ENCODE data around the gene EHD4.

EHD4 gene

DNA sequence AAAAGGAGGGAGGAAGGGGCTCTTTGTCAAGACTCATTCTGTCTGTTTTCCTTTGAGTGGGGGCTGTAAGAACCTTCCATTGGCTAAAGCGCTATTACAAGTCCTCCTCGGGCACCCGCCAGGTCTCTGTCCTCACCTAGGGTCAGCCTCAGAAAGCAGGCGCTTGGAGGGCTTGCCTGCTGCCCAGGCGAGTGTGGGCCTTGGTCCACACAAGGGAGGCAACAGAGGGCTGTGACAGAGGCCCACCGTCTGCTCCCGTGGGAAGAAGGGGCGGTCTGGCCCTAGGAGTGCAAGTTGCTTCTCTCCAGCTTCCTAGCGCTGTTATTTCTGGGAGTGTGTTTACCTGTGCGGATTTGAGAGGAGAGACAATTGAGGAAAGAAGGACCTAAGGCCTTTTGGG lies 24.0 kb upstream of the EHD4 start:
- H3K27me3 ChIP-seq (replicated peaks; ENCODE audit: insufficient read depth, low read length) = no peaks in the 10 kb centered on the region
- TF ChIP-seq EZH2 (optimal IDR thresholded peaks at IDR 0.05; ENCODE audit: low read depth, low read length) (no peak), EZH2phosphoT487 (IDR thresholded peaks at IDR 0.05; ENCODE audit: low read length) (no peak)
- TF ChIP-seq, protein P1, sequence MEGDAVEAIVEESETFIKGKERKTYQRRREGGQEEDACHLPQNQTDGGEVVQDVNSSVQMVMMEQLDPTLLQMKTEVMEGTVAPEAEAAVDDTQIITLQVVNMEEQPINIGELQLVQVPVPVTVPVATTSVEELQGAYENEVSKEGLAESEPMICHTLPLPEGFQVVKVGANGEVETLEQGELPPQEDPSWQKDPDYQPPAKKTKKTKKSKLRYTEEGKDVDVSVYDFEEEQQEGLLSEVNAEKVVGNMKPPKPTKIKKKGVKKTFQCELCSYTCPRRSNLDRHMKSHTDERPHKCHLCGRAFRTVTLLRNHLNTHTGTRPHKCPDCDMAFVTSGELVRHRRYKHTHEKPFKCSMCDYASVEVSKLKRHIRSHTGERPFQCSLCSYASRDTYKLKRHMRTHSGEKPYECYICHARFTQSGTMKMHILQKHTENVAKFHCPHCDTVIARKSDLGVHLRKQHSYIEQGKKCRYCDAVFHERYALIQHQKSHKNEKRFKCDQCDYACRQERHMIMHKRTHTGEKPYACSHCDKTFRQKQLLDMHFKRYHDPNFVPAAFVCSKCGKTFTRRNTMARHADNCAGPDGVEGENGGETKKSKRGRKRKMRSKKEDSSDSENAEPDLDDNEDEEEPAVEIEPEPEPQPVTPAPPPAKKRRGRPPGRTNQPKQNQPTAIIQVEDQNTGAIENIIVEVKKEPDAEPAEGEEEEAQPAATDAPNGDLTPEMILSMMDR (IDR thresholded peaks at IDR 0.05; ENCODE audit: low read length) = no peak

DNA sequence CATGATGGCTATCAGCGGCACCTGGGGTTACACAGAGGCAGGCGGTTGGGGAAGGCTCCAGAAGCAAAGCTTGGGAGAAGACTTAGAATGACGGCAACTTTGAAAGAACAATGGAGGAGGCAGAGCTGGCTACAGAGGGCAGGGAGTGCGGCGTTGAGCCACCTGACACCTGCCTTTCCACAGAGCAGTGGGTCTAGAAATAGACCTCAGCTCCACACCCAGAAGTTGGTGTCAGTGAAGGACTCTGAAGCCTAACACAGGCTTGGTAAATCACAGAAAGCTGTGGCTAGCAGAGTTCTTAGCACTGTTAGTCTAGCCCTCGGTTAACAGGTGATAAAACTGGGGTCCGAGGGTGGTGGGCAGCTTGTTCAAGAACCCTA lies 23.1 kb upstream of the EHD4 start:
- TF ChIP-seq, protein P1 (IDR thresholded peaks at IDR 0.05; ENCODE audit: low read length) = no peak
- TF ChIP-seq EZH2phosphoT487 (IDR thresholded peaks at IDR 0.05; ENCODE audit: low read length) = no peak
- TF ChIP-seq EZH2 (optimal IDR thresholded peaks at IDR 0.05; ENCODE audit: low read depth, low read length) = no peak
- DNase-seq = no peak
- H2AFZ ChIP-seq (ENCODE audit: low read length) = no peak overlapping the region
- no peaks in the 10 kb centered on the region for H3K27me3 ChIP-seq (replicated peaks; ENCODE audit: insufficient read depth, low read length)
- H3K36me3 ChIP-seq (replicated peaks; ENCODE audit: insufficient read depth, low read length) = no peaks in the 10 kb centered on the region
- no peaks in the 10 kb centered on the region for H3K9me3 ChIP-seq (replicated peaks; ENCODE audit: insufficient read depth, low read length)
- no peaks in the 10 kb centered on the region for H4K20me1 ChIP-seq (ENCODE audit: insufficient read depth, low read length)
- no peaks in the 10 kb centered on the region for H3F3A ChIP-seq (ENCODE audit: insufficient read depth, low read length)
- H3K9me2 ChIP-seq (replicated peaks; ENCODE audit: insufficient read depth, low read length) = no peaks in the 10 kb centered on the region
- no peak overlapping the region for H3K27ac ChIP-seq (ENCODE audit: low read length)
- H3K4me2 ChIP-seq (ENCODE audit: low read depth, low read length) = no peak overlapping the region
- H3K79me2 ChIP-seq (ENCODE audit: low read length) = no peaks in the 10 kb centered on the region
- no peak overlapping the region for H3K4me3 ChIP-seq (ENCODE audit: low read length)
- no peaks in the 10 kb centered on the region for H3K4me1 ChIP-seq (ENCODE audit: low read length)
- H3K9ac ChIP-seq (ENCODE audit: low read length) = no peak overlapping the region

More for the DNA sequence above, 24.0 kb upstream of the EHD4 start:
- H2AFZ ChIP-seq (ENCODE audit: low read length) = no peak overlapping the region
- H3K4me2 ChIP-seq (ENCODE audit: low read depth, low read length) = no peak overlapping the region
- H3K9me3 ChIP-seq (replicated peaks; ENCODE audit: insufficient read depth, low read length) = no peaks in the 10 kb centered on the region
- DNase-seq = no peak
- H3K36me3 ChIP-seq (replicated peaks; ENCODE audit: insufficient read depth, low read length) = no peaks in the 10 kb centered on the region
- no peaks in the 10 kb centered on the region for H3K4me1 ChIP-seq (ENCODE audit: low read length)
- no peak overlapping the region for H3K4me3 ChIP-seq (ENCODE audit: low read length)
- H3F3A ChIP-seq (ENCODE audit: insufficient read depth, low read length) = no peaks in the 10 kb centered on the region
- no peak overlapping the region for H3K27ac ChIP-seq (ENCODE audit: low read length)
- H3K9ac ChIP-seq (ENCODE audit: low read length) = no peak overlapping the region
- H3K79me2 ChIP-seq (ENCODE audit: low read length) = no peaks in the 10 kb centered on the region
- no peaks in the 10 kb centered on the region for H3K9me2 ChIP-seq (replicated peaks; ENCODE audit: insufficient read depth, low read length)
- no peaks in the 10 kb centered on the region for H4K20me1 ChIP-seq (ENCODE audit: insufficient read depth, low read length)

DNA sequence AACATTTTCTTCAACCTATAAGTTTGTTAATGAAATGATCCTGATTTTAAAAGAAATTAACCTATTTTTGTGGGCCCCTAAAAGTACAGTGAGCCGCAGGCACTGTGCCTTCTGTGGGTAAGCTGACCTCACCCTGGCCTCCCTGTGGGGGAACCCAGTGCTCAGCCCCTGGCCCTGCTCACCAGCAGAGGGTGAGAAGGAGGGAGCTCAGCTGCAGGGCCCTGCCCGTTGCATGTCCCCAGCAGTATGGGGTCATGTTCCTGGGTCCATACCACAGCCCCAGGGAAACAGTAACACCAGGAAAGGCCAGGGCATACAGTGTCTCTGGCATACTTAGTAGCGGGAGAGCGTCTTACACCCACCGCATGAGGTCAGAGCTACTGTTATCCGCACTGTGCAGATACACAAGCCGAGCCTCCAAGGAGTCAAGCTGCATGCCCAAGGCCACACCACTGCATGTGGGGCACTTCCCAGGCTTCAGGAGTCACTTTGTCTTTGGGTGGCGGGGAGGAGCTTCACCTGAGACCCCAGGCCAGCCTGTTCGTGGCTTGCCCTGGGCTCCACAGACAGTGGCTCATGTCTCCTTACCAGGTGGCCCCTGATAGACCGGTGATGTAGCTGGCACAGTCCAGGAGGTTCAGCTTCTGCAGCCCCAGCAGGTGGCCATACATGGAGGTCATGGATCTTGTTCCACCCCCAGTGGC lies 22.6 kb upstream of the EHD4 start:
- no peaks in the 10 kb centered on the region for H3K9me2 ChIP-seq (replicated peaks; ENCODE audit: insufficient read depth, low read length)
- H4K20me1 ChIP-seq (ENCODE audit: insufficient read depth, low read length) = no peaks in the 10 kb centered on the region
- no peaks in the 10 kb centered on the region for H3K9me3 ChIP-seq (replicated peaks; ENCODE audit: insufficient read depth, low read length)
- no peak overlapping the region for H3K4me2 ChIP-seq (ENCODE audit: low read depth, low read length)
- no peak overlapping the region for H3K27ac ChIP-seq (ENCODE audit: low read length)
- no peak for DNase-seq
- TF ChIP-seq, protein P1 (IDR thresholded peaks at IDR 0.05; ENCODE audit: low read length) = no peak
- TF ChIP-seq EZH2 (optimal IDR thresholded peaks at IDR 0.05; ENCODE audit: low read depth, low read length) = no peak
- no peak for TF ChIP-seq EZH2phosphoT487 (IDR thresholded peaks at IDR 0.05; ENCODE audit: low read length)
- H3K36me3 ChIP-seq (replicated peaks; ENCODE audit: insufficient read depth, low read length) = no peaks in the 10 kb centered on the region
- no peaks in the 10 kb centered on the region for H3K27me3 ChIP-seq (replicated peaks; ENCODE audit: insufficient read depth, low read length)
- no peaks in the 10 kb centered on the region for H3F3A ChIP-seq (ENCODE audit: insufficient read depth, low read length)
- H3K9ac ChIP-seq (ENCODE audit: low read length) = no peak overlapping the region
- H3K79me2 ChIP-seq (ENCODE audit: low read length) = no peaks in the 10 kb centered on the region
- no peak overlapping the region for H3K4me3 ChIP-seq (ENCODE audit: low read length)
- H3K4me1 ChIP-seq (ENCODE audit: low read length) = no peaks in the 10 kb centered on the region
- H2AFZ ChIP-seq (ENCODE audit: low read length) = no peak overlapping the region

Data from MM.1S (cell line).